GM21526 (cell line): ENCODE measurements around the gene PRTG.

ENCODE experiments used
- ATAC-seq: cut with Tn5 transposase; IDR thresholded peaks from one replicate; pipeline ENCODE4 v1.9.1; 2021; ENCODE audit warnings: moderate library complexity; ENCODE audit not compliant: unreplicated experiment, low FRiP score

Gene PRTG

GRCh38 chr15:55576943-55577342 lies 166.0 kb downstream of the PRTG start:
- ATAC-seq: no peak

- no peak for ATAC-seq
These were observed 168.9 kb downstream of the PRTG start for GRCh38 chr15:55574096-55574495.

GRCh38 chr15:55573224-55573623 lies 169.7 kb downstream of the PRTG start:
- no peak for ATAC-seq

GRCh38 chr15:55564347-55565145 lies 178.4 kb downstream of the PRTG start:
- ATAC-seq: no peak

GRCh38 chr15:55562601-55563000 lies 180.4 kb downstream of the PRTG start:
- no peak for ATAC-seq
